RPMI8226 (cell line): ENCODE data around the gene PRMT5.
A peak's percentile ranks its signal among the peaks of the same experiment; 100 is the strongest.
"Not testable (repeated sequence)": the region's sequence is repeated elsewhere in the genome, so short reads cannot be mapped to it uniquely, and the experiment has no call there.

ENCODE experiments used
- DNase-seq: peaks from one replicate; pipeline ENCODE4 v3.0.0-alpha.2; 2015

PRMT5 gene

DNA sequence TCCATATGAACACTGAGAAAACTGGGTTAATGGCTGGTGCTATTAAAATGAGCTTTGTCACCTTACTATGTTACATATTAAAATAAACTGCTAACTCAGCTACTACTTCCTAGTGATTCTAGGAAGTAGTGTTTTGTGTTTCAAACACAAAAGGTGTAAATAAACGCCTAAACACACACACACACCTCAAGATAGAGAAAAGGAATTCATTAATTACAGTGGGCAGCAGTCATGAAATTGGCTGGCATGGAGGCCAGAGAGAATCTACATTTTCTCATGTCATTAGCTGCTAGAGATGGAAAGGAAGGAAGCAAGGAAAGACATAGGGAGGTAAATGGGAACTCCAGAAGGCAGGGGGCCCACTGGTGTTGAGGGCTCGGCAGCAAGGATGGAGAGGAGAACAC, 787 bp upstream of the PRMT5 start:
- no peak for DNase-seq

DNA sequence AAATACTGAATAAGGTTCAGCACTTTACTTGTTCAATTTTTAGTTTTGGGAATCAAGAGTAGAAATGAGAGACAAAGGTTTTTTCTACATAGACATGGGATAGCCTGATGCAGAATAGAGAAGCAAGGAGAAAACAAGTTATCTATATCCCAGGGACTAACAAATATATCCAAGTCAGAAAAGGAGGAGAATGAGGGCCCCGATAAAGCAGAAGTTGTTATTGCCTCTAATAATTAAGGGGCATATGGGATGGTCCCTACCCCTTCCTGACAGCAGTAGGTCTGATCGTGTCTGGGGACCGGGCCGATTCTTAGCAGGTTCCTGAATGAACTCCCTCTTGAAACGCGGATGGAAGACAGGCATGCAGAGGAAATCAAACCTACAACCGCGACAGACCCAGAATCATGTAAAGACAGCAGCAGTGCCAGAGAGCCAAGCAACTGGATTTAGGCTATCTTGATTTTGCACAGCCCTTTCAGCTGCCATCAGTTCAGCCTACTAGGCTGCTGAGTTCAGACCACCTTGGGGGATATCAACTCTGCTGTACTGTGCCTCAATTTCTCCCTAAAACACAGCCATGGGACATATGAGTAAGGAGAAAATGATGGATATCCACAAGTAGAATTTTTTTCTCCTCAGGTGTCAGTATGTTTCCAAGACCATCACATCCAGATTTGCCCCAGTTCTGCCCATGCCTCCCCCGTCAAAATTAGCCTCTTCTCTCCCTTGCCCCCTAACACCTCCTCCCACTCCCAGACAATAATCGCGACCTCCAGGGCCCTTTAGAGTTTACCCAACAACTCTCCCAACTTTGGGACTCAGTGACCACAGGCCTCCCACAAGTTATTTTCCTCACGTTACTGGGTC, 706 bp downstream of the PRMT5 start:
- no peak for DNase-seq

DNA sequence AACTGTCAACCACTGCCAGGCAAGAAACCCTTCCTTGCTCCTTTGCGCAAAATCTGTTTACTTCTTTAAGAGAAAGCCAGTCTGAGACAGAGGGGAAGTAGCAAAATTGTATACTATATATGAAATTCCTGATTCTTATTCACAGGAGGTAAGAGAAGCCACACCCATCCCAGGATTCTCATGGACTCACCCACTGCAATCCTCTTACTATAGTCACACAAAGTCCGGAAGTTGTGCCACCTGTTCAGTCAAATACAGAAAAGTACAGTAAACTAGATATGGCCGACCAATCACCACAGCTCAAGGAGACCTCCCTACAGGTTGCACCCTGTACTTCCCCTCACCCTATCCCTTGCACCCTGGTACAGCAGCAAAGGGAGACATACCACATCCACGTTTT, 2.9 kb downstream of the PRMT5 start:
- no peak for DNase-seq

DNA sequence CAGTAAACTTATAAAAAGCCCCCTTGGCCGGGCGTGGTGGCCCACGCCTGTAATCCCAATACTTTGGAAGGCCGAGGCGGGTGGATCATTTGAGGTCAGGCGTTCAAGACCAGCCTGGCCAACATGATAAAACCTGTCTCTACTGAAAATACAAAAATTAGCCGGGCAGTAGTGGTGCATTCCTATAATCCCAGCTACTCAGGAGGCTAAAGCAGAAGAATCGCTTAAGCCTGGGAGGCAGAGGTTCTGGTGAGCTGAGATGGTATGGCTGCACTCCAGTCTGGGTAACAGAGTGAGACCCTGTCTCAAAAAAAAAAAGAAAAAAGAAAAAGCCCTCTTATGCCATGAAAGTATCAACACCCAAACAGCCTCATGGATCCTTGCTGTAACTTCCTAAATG, 3.7 kb downstream of the PRMT5 start:
- DNase-seq = no peak

DNA sequence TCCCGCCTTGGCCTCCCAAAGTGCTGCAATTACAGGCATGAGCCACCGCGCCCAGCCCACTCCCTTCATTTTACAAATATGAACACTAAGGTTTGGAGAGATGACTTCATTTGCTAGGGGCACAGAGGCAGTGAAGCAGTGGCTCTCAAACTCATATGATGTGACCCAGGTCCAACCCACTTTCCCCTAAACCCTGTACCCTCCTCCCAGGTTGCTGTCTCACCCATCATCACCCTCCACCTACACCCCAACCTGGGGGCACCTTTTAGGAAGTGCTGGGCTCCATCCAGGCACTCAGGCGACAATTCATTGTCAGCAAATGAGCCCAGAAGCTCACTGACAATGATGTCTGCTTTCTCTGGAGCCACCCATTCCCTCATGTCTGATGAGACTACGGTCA, 5.4 kb downstream of the PRMT5 start:
- DNase-seq = no peak

DNA sequence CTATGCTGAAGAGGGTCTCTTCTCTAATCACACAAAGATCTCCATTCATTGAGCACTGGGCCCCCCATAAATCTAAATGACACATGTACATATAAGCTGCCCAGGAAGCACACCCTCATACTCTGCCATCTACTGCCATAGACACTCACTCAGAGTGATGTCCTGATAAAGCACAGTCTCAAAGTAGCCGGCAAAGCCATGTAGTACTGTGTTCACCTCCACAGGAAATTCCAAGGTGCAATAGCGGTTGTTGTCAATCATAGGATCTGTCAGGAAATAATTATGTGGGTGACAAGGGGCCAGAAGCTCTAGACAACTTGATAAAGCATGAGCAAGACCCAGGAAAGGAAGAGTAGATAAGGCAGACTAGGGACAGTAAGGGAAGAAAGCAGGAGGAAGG, 6.9 kb downstream of the PRMT5 start:
- no peak for DNase-seq

DNA sequence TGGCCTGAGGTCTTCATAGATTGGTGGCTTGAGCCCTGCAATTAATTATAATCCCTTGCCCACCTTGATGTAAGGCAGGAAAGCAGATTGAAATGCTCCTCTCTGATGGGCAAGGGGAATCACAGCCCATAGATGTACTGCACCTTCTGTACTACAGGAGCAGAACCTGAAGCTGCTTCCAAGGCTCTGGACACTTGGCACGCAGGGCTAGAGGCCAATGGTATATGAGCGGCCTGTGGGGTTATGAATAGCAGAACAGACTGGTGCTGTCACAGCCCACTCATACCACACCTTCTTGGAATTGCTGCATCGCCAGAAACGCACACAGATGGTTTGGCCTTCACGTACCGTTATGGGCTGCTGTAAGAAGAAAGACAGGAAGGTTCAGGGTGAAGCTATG, 8.5 kb downstream of the PRMT5 start:
- no peak for DNase-seq

DNA sequence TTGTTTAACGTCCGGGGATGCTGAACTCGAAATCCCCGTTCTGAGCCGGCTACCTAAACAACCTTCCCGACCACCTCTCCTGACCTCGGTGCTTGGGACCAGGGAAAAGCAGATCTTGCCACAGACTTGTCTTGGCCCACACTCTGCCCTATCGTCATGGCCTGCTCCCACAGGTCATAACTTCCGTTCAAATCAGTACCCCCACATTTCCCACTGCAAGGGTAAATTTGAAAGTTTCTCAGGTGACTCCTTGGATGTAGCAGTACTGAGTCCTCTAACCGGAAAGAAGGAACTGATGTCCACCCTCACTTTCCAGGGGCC, 9.6 kb downstream of the PRMT5 start:
- DNase-seq = no peak

DNA sequence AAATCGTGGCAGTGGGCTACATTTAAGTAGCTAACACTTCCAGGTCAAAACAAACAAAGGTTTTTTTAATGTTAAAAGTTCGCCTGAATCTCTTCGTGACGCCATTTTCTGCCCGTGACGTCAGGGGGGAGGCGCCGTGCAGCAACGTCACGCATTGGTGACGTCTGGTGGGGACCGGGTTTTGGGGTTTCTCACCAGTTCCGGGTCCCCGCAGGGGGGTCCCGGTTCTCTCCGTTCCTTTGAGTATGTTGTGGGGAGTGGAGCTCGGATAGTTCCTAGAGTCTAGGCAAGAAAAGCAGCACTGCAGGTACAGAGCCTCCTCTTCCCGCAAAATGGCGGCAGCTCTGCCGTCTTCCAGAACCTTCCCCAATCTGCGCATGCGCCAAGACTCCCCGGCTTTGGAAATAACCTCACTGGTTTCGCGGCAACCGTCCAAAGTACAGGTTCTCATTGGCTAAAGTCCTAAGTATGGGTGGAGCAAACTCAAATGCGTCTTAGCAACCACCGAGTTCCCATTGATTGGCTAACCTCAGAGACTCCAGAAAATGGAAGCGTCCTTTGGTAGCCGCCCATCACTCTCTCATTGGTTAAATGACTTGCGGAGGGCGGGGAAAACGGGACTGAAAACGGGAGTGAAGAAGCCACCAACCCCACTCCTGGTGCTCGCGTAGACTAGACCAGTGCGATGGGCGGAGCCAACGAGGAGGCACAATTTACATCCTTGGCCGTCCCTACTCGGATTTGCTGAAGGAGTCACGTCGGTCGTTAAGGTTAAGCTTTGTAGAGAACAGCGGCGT, 10.2 kb downstream of the PRMT5 start, which contains the start of gene RBM23:
RBM23 (minus strand) TSS at position 346 of the 797 bp plus-strand sequence.
- DNase-seq = peak; percentile 98

DNA sequence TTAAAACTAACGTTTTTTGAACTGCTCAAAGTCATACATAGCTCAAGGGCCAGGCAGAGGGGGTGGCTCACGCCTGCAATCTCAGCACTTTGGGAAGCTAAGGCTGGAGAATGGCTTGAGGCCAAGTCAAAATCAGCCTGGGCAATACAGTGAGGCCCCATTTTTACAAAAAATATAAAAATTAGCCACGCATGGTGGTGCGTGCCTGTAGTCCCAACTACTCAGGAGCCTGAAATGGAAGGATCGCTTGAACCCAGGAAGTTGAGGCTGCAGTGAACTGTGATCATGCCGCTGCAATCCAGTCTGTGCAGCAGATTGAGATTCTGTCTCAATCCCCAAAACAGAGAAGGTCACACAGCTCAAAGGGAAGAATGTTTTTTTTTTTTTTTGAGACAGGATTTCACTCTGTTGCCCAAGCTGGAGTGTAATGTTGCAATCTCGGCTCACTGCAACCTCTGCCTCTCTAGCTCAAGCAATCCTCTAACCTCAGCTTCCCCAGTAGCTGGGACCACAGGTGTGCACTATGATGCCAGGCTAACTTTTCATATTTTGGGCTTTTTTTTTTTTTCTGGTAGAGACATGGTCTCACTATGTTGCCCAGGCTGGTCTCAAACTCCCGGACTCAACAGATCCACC, 13.2 kb downstream of the PRMT5 start:
- DNase-seq = no peak

DNA sequence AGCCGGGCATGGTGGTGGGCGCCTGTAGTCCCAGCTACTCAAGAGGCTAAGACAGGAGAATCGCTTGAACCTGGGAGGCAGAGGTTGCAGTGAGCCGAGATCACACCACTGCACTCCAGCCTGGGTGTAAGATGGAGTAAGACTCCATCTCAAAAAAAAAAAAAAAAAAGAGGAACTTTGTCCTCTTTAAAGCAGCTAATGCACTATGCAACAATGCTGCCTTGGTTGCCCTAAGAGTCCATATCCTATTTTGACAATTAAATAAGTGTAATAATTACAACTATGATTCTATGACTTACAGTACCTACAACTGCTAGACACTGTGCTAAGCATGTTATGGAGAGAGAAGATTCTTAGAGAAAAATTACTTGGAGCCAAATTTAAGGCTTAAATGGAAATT, 14.3 kb downstream of the PRMT5 start:
- not testable (repeated sequence) for DNase-seq

DNA sequence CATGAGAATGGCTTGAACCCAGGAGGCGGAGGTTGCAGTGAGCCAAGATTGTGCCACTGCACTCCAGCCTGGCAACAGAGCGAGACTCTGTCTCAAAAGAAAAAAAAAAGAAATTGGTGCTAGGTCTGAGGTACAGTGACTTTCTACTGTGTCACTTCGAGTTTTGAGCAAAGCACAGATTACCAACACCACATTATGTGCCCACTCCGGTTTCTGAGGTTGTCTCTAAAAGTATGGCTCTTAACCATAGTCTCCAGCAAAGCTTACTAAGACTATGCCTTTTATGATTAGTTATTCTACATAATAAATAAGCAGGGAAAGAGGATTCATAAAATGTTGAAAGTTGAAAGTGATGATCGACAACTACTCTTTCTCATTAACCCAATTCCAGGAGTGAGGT, 18.3 kb downstream of the PRMT5 start:
- no peak for DNase-seq

DNA sequence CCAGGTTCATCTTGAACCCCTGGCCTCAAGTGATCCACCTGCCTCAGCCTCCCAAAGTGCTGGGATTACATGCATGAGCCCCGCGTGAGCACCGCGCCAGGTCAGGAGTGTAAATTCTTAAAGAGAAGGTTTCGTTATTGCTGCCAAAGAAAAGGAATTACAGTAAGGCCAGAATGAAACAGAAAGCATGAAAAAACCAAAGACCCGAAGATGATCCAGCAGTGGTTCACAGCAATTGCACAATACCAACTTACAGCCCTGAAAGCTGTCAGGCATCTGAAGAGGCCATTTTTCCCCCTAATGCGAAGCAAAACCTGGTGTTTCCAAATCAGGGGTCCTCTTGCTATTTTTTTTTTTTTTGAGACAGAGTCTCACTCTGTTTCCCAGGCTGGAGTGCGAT, 20.6 kb downstream of the PRMT5 start:
- DNase-seq = no peak

DNA sequence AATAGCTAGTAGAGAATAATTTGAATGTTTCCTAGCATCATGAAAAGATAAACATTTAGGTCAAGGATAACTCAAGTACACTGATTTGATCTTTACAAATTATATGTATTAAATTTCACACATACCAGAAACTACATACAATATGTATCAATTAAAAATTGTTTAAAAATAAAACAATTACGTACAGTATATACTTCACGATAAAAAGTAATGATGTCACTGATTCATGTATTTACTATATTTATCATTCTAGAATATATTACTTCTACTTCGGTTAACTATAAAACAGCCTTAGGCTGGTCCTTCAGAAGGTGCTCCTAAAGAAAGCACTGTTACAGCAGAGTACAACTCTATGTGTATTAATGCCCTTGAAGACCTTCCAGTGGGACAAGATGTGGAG, 21.7 kb downstream of the PRMT5 start:
- DNase-seq = no peak

DNA sequence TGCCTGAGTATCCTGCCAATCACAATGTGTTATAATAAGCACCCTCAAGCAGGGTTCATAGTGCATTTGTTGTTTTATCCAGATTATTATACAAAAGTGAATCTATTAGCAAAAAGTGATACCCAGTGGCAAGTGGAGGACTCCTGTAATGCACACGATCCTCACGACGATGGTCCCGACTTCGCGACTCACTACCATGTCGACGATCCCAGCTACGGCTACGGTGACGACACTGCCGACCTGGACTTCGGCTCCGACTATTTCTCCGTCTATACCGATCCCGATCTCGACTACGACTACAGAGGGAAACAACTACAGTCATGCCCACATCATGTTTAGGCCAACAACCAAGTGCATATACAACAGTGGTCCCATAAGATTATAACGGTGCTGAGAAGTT, 23.1 kb downstream of the PRMT5 start:
- DNase-seq = no peak

DNA sequence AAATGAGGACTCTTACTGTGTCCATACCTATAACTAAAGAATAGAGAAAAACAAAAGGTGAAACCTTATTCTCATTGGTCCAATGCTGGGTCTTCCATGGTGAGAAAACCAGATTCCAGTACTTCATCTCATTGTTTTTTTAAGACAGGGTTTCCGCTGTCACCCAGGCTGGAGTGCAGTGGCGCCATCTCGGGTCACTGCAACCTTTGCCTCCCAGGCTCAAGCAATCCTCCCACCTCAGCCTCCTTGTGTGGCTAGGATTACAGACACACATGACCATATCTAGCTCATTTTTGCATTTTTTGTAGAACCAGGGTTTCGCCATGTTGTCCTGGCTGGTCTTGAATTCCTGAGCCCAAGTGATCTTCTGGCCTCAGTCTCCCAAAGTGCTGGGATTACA, 23.5 kb downstream of the PRMT5 start:
- no peak for DNase-seq

DNA sequence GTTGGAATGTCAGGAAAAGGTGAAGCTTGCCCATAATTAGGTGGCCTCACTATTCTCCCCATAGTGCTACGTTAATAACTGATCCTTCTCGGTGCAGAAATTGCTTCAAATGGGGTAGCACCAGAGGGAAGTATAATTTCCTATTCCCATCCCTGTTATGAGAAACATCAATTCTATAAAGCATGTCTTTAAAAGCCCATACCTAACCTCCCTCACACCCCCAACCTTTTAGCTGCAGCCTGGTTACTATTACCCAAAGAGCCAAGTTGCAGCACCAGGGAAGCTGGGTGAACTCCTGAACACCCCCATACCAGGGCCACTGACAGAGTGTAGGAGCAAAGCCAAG, 25.5 kb downstream of the PRMT5 start:
- DNase-seq = no peak

DNA sequence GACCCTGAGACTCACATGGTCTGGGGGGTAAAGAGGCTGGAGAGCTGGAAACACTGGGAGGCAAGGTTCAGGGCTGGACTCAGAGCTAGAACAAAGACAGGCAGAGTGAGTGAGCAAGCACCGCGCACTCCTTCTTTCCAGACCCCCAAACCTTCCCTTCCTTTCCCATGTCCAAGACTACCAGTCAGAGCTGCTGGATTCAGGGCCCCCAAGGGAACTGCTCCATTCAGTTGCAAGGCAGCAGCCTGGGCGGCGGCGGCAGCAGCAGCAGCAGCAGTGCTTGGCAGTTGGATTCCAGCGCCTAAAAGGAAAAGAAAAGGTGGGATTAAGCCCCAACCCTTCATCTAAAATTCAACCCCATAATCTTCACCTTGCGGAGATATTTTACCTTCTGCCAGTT, 27.4 kb downstream of the PRMT5 start:
- DNase-seq = no peak

DNA sequence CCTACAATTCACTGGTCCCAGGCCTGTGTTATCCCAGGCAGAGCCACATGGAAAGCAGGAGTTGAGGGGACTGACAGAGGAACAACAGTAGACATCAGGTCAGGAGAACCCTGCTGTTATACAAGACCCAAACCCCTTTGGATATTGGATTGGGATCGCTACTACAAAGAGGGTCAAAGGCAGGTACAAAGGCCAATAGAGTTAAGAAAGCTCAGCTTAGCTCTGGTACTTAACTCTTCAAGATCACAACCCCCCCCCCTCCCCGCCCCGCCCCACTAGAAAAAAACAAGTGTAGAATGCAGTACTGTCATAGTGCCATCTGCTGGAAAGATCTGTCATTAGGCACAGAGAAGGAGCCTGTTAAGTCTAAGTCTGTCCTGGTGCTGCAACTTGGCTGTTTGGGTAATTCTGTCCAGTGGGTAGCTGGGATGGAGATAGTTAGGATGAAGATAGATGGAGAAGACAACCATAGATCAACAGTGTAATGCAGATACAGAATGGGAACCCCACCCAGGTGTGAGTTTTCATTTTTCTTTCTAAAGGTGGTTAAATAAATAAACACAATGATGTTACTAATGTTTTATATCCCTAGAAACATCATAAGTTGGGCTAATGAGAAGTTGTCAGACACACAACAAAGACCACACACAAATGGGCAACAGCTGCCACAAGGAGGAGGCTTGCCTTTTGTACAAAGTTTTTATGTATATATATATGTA, 28.9 kb downstream of the PRMT5 start:
- DNase-seq = peak; percentile 72

DNA sequence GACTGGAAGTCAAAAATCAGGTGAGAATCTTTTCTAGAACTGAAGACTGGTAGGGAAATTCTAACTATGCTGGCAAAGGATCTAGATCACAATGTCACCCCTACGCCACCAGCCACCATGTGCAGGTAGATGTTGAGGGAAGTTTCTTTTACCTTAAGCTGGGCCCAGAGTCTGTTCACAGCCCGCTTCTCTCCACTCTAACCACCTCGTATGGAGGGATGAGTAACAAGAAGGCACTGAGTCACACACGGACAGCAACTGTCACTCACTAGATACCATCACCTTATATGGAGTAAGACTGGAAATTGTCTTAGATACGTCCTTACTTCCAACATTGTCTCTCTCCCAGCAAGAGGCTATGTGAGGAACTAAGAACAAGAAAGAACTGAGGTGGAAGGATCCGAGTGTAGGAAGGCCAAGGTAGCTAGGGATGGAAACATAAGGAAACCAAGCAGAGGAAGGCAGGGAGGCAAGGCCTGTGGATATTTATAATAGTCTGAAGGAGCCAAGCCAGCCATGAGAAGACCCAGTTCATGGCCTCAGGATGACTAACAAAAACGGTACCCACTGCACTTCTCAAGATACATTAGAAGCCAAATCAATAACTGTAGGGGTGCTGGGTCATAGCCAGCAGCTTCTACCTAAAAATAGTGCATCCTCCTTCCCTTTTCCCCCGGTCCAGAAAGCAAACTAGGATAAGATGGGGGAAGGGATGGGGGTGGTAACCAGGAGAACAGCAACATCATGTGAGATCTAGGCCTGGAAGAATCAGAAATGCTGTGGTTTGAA, 30.7 kb downstream of the PRMT5 start:
- no peak for DNase-seq

DNA sequence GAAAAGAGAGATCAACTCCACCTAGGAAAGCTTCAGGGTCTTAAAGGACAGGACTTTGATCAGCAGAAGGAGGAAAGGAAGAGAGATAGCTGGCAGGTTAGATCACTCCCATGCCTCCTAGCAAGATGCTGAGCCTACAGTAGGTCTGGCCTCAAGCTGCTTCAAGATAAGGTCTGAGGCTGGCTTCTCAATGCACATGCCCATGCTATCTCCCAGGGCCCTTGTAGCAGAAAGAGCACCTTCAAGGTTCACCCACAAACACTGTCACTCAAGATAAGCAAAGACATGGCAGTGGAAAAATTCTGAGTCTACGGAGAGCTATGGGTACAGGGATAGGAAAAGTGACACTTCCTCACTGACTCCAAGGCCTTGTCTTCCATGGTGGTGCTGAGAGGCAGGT, 31.8 kb downstream of the PRMT5 start:
- no peak for DNase-seq

DNA sequence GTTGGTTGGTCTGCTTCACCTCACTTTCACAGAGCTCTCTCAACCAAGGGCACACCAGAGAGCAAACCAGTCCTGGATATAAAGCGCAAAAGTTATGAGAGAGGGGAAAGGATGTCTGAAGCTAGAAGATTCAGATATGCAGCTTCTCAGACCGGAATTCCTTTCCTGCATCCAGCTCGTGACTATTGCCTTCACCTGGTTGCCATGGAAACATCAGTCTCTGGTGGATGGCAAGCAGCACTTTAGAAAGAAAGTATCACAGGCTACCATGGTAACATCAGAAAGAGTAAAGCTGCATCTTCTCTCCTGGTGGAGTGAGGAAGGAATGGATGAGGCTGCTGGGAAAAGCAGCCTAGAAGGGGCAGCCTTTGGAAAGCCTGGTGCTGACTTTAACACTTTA, 32.4 kb downstream of the PRMT5 start:
- DNase-seq = no peak

DNA sequence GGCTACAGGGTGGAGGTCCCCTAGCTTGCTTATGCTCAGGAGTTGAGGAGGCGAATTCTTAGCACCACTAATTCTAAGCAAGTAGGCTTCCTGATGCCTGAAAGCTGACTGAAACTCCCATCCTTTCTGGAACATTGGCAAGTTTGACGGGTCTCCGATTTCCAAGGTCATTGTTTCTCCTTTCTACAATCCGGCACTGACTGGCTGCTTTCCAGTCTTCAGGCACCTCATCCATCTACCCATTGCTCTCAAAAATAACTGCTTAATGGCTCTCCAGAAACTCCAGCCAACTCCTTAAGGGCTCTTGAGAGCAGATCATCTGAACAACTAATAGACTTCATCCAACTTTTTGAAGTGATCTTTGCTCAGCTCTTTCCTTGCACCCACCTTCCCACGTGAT, 32.8 kb downstream of the PRMT5 start:
- DNase-seq = no peak
